IPS-18c (cell line): ENCODE data around the gene RAB3GAP2.
"Not testable (repeated sequence)": the region's sequence is repeated elsewhere in the genome, so short reads cannot be mapped to it uniquely, and the experiment has no call there.

Experiments used
- H3K4me3 ChIP-seq: 2 replicates; pipeline ENCODE4 v1.7.0; 2013; ENCODE audit warnings: low read depth, mild to moderate bottlenecking, low read length, moderate library complexity; ENCODE audit not compliant: insufficient read depth
- H3K9me3 ChIP-seq: one replicate; pipeline ENCODE4 v1.6.1; 2013; ENCODE audit warnings: mild to moderate bottlenecking, low read length, moderate library complexity; ENCODE audit not compliant: control insufficient read depth, insufficient read depth

Gene RAB3GAP2

GRCh38 chr1:220137019-220137786 is 135.1 kb downstream of the RAB3GAP2 start:
- no peak overlapping the region for H3K4me3 ChIP-seq
- no peaks in the 10 kb centered on the region for H3K9me3 ChIP-seq

GRCh38 chr1:220135755-220136154 is 136.5 kb downstream of the RAB3GAP2 start:
- H3K4me3 ChIP-seq, result no peak overlapping the region
- H3K9me3 ChIP-seq, result no peaks in the 10 kb centered on the region

GRCh38 chr1:220129479-220130210 is 142.6 kb downstream of the RAB3GAP2 start:
- H3K4me3 ChIP-seq, result no peak overlapping the region

GRCh38 chr1:220127076-220127475 is 145.2 kb downstream of the RAB3GAP2 start:
- no peak overlapping the region for H3K4me3 ChIP-seq
- no peaks in the 10 kb centered on the region for H3K9me3 ChIP-seq

More at GRCh38 chr1:220129479-220130210, 142.6 kb downstream of the RAB3GAP2 start:
- H3K9me3 ChIP-seq, result no peaks in the 10 kb centered on the region

GRCh38 chr1:220124542-220124941 is 147.7 kb downstream of the RAB3GAP2 start:
- Histone ChIP-seq H3K4me3 (no peak overlapping the region), H3K9me3 (no peaks in the 10 kb centered on the region)

- no peaks in the 10 kb centered on the region for H3K9me3 ChIP-seq
These were observed 148.4 kb downstream of the RAB3GAP2 start for GRCh38 chr1:220123889-220124288.

GRCh38 chr1:220123066-220123465 is 149.2 kb downstream of the RAB3GAP2 start:
- no peaks in the 10 kb centered on the region for H3K9me3 ChIP-seq
- no peak overlapping the region for H3K4me3 ChIP-seq

More at GRCh38 chr1:220123889-220124288, 148.4 kb downstream of the RAB3GAP2 start:
- H3K4me3 ChIP-seq, result no peak overlapping the region

- Histone ChIP-seq H3K9me3 (no peaks in the 10 kb centered on the region), H3K4me3 (no peak overlapping the region)
These were observed 150.3 kb downstream of the RAB3GAP2 start for GRCh38 chr1:220121791-220122530.

- H3K4me3 ChIP-seq, result no peak overlapping the region
- no peaks in the 10 kb centered on the region for H3K9me3 ChIP-seq
These were observed 153.2 kb downstream of the RAB3GAP2 start for GRCh38 chr1:220119043-220119512.

- H3K4me3 ChIP-seq, result no peak overlapping the region
- H3K9me3 ChIP-seq, result no peaks in the 10 kb centered on the region
These were observed 159.0 kb downstream of the RAB3GAP2 start for GRCh38 chr1:220113136-220113695.

- H3K4me3 ChIP-seq, H3K9me3 ChIP-seq: not testable (repeated sequence)
These were observed 159.7 kb downstream of the RAB3GAP2 start for GRCh38 chr1:220112600-220112999.

GRCh38 chr1:220110473-220110872 is 161.8 kb downstream of the RAB3GAP2 start:
- not testable (repeated sequence) for H3K9me3 ChIP-seq, H3K4me3 ChIP-seq

GRCh38 chr1:220099826-220100225 is 172.4 kb downstream of the RAB3GAP2 start:
- Histone ChIP-seq H3K4me3 (no peak overlapping the region), H3K9me3 (no peaks in the 10 kb centered on the region)
